Measurements from ENCODE around the gene PDC. TPM values are rescaled to one million over a fixed set of nuclear protein-coding genes. Genes with fewer than 3 reads are reported as not detected.

PDC gene
- total and polyA plus RNA-seq, 9 of the 15 experiments (the other 6 are each of a cell fraction or from before 2014, with no cell fraction given) = not detected

- no peak for TF ChIP-seq AFF1 (IDR thresholded peaks at IDR 0.05; ENCODE audit: low read depth in 1 of 2, partially characterized antibody in 2 of 2)
- TF ChIP-seq NCOR1 (IDR thresholded peaks at IDR 0.05) = no peak
- TF ChIP-seq SMARCA4 (IDR thresholded peaks at IDR 0.05) = no peak
- TF ChIP-seq TBL1XR1 (IDR thresholded peaks at IDR 0.05; ENCODE audit: low read length in 2 of 2) = no peak
- TF ChIP-seq ZNF639 (CRISPR knock-in tag; conservative IDR thresholded peaks at IDR 0.05 in 1 of 2, IDR thresholded peaks at IDR 0.05 in 1 of 2) = no peak
- no peak for TF ChIP-seq NFIX (CRISPR knock-in tag; IDR thresholded peaks at IDR 0.05; ENCODE audit: low read depth)
- no peak for TF ChIP-seq ZBTB43 (CRISPR knock-in tag; IDR thresholded peaks at IDR 0.05)
- no peak for TF ChIP-seq PYGO2 (tag; IDR thresholded peaks at IDR 0.05)
- TF ChIP-seq POLR2AphosphoS2 (IDR thresholded peaks at IDR 0.05; ENCODE audit: low read length) = no peak
- no peak for TF ChIP-seq ZNF766 (CRISPR knock-in tag; conservative IDR thresholded peaks at IDR 0.05)
- no peak for TF ChIP-seq ZNF75A (CRISPR knock-in tag; IDR thresholded peaks at IDR 0.05)
- TF ChIP-seq CREB3 (tag; conservative IDR thresholded peaks at IDR 0.05; ENCODE audit: low read depth) = no peak
- TF ChIP-seq HDGF (IDR thresholded peaks at IDR 0.05) = no peak
- TF ChIP-seq ZKSCAN1 (IDR thresholded peaks at IDR 0.05; ENCODE audit: low read depth, low read length) = no peak
These were observed 39.9 kb upstream of the PDC start (continued) for GRCh38 chr1:186500804-186501203.
